Parathyroid adenoma (tissue), 2 donors: ENCODE data around the gene RNF169.

Experiments
- H2AFZ ChIP-seq: fragments of 300-600 bp; sonication (generic); one replicate; pipeline ENCODE4 v1.7.0; 2017; ENCODE audit warnings: antibody characterized with exemption, mild to moderate bottlenecking
- H3K27ac ChIP-seq: fragments of 300-600 bp; sonication (generic); one replicate; pipeline ENCODE4 v1.7.0; 2017
- H3K27me3 ChIP-seq: fragments of 300-600 bp; sonication (generic); one replicate; pipeline ENCODE4 v1.7.0; 2017; ENCODE audit warnings: low read length; ENCODE audit not compliant: control insufficient read depth, insufficient read depth
- H3K36me3 ChIP-seq: fragments of 300-600 bp; sonication (generic); one replicate; pipeline ENCODE4 v1.7.0; 2017; ENCODE audit warnings: low read length; ENCODE audit not compliant: control insufficient read depth, insufficient read depth
- H3K4me1 ChIP-seq: fragments of 300-600 bp; sonication (generic); one replicate; pipeline ENCODE4 v1.7.0; 2017; ENCODE audit warnings: control low read depth
- H3K4me2 ChIP-seq: fragments of 300-600 bp; sonication (generic); one replicate; pipeline ENCODE4 v1.7.0; 2017; ENCODE audit warnings: low read length
- H3K4me3 ChIP-seq: fragments of 300-600 bp; sonication (generic); one replicate; pipeline ENCODE4 v1.7.0; 2017; ENCODE audit warnings: low read depth, low read length
- H3K79me2 ChIP-seq: fragments of 300-600 bp; sonication (generic); one replicate; pipeline ENCODE4 v1.7.0; 2017; ENCODE audit warnings: control low read depth
- H3K9ac ChIP-seq: fragments of 300-600 bp; sonication (generic); one replicate; pipeline ENCODE4 v1.7.0; 2017; ENCODE audit warnings: mild to moderate bottlenecking
- H3K9me3 ChIP-seq: fragments of 300-600 bp; sonication (generic); one replicate; pipeline ENCODE4 v1.7.0; 2017; ENCODE audit warnings: low read length; ENCODE audit not compliant: control insufficient read depth
- TF ChIP-seq, protein P1 (sequence below): fragments of 300-600 bp; sonication (generic); IDR thresholded peaks from one replicate; pipeline ENCODE4 v1.7.0; 2017; ENCODE audit warnings: antibody characterized with exemption, mild to moderate bottlenecking
- donor health status: primary hyperparathyroidism.

Gene RNF169

DNA sequence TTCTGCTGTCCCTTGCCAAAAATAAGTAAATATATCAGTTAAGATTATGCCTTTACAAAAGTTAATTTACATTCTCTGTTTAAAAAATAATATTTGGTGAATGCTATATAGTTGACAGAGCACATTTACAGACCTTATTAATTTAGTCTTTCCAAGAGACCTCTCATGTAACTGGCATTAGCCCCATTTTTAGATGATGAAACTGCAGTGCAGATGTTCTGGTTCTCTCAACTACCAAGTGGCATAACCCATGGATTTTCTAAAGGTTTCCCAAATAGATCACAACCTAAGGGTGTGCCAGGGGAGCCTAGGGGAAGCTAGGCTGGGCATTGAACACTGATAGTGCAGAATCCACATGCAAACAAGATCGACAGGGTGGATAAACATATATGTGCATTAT is 88.5 kb downstream of the RNF169 start:
- H3K4me1 ChIP-seq: no peaks in the 10 kb centered on the region
- no peaks in the 10 kb centered on the region for H3K36me3 ChIP-seq
- H3K9ac ChIP-seq: no peak overlapping the region
- TF ChIP-seq, protein P1, sequence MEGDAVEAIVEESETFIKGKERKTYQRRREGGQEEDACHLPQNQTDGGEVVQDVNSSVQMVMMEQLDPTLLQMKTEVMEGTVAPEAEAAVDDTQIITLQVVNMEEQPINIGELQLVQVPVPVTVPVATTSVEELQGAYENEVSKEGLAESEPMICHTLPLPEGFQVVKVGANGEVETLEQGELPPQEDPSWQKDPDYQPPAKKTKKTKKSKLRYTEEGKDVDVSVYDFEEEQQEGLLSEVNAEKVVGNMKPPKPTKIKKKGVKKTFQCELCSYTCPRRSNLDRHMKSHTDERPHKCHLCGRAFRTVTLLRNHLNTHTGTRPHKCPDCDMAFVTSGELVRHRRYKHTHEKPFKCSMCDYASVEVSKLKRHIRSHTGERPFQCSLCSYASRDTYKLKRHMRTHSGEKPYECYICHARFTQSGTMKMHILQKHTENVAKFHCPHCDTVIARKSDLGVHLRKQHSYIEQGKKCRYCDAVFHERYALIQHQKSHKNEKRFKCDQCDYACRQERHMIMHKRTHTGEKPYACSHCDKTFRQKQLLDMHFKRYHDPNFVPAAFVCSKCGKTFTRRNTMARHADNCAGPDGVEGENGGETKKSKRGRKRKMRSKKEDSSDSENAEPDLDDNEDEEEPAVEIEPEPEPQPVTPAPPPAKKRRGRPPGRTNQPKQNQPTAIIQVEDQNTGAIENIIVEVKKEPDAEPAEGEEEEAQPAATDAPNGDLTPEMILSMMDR: no peak
- H3K4me2 ChIP-seq: no peak overlapping the region
- no peak overlapping the region for H2AFZ ChIP-seq
- no peak overlapping the region for H3K4me3 ChIP-seq
- H3K27ac ChIP-seq: no peak overlapping the region
- no peaks in the 10 kb centered on the region for H3K79me2 ChIP-seq
- H3K9me3 ChIP-seq: no peaks in the 10 kb centered on the region
- no peaks in the 10 kb centered on the region for H3K27me3 ChIP-seq

DNA sequence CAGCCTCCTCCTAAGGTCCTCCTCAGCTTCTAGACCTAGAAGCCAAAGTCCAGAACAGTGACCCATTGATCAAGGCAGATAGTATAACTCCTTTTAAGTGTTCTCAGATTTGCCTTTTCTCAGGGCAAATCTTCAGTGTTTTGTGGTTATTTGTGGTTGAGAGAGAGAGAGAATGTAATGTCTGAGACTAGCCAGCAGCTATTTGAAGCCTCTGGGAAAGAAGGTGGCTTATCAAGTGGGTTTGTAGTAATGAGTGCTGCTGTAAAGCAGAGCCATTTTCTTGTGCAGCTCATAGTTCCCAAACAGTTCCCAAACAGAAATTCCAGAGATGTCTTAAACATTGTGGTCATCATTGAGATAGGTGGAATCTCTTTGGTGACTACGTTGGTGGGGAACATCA is 89.5 kb downstream of the RNF169 start:
- Histone ChIP-seq H3K4me3 (no peak overlapping the region), H3K36me3 (no peaks in the 10 kb centered on the region), H3K27me3 (no peaks in the 10 kb centered on the region), H3K79me2 (no peaks in the 10 kb centered on the region), H3K4me2 (no peak overlapping the region), H3K9me3 (no peaks in the 10 kb centered on the region), H2AFZ (no peak overlapping the region), H3K9ac (no peak overlapping the region), H3K27ac (no peak overlapping the region), H3K4me1 (no peaks in the 10 kb centered on the region)
- TF ChIP-seq, protein P1: no peak

DNA sequence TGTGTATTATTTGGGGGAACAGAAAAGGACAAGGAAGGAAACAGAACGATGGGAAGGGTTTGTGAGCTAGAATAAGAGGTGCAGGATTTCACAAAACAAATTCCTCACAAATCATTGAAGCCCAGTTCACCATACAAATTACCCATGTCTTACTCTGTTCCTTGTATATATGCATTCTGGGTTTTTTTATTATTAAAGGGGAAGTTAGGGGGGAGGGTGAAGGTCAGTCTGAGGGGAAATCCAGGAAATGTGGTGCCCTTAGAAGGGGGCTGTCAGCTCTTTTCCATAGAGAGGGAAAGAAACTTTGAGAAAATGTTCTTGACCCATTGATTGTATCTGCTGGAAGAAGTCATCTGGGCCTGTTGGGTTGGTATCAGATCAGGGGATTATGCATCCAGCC is 90.8 kb downstream of the RNF169 start:
- H3K36me3 ChIP-seq: no peaks in the 10 kb centered on the region
- TF ChIP-seq, protein P1: no peak
- no peak overlapping the region for H3K4me3 ChIP-seq

GRCh38 chr11:74839971-74840370 is 91.3 kb downstream of the RNF169 start:
- no peaks in the 10 kb centered on the region for H3K4me1 ChIP-seq
- no peak overlapping the region for H3K4me2 ChIP-seq
- no peak overlapping the region for H2AFZ ChIP-seq
- no peaks in the 10 kb centered on the region for H3K27me3 ChIP-seq
- H3K27ac ChIP-seq: no peak overlapping the region
- no peaks in the 10 kb centered on the region for H3K79me2 ChIP-seq
- TF ChIP-seq, protein P1: no peak
- H3K9ac ChIP-seq: no peak overlapping the region
- H3K4me3 ChIP-seq: no peak overlapping the region
- H3K9me3 ChIP-seq: no peaks in the 10 kb centered on the region
- H3K36me3 ChIP-seq: no peaks in the 10 kb centered on the region

More for the DNA sequence above, 90.8 kb downstream of the RNF169 start:
- no peak overlapping the region for H3K4me2 ChIP-seq
- H3K27ac ChIP-seq: no peak overlapping the region
- H3K9ac ChIP-seq: no peak overlapping the region
- H2AFZ ChIP-seq: no peak overlapping the region
- no peaks in the 10 kb centered on the region for H3K27me3 ChIP-seq
- no peaks in the 10 kb centered on the region for H3K9me3 ChIP-seq
- H3K4me1 ChIP-seq: no peaks in the 10 kb centered on the region
- H3K79me2 ChIP-seq: no peaks in the 10 kb centered on the region

- Histone ChIP-seq H3K27ac (no peak overlapping the region), H3K4me1 (no peaks in the 10 kb centered on the region), H3K27me3 (no peaks in the 10 kb centered on the region), H3K36me3 (no peaks in the 10 kb centered on the region), H3K4me2 (no peak overlapping the region), H3K9ac (no peak overlapping the region), H3K4me3 (no peak overlapping the region), H3K79me2 (no peaks in the 10 kb centered on the region), H2AFZ (no peak overlapping the region), H3K9me3 (no peaks in the 10 kb centered on the region)
- TF ChIP-seq, protein P1: no peak
Measured at GRCh38 chr11:74840486-74840885, 91.8 kb downstream of the RNF169 start.
